WTC11 (cell line): ENCODE results near the gene ARL4D. TPM values are rescaled to one million over a fixed set of nuclear protein-coding genes. Genes with fewer than 3 reads are reported as not detected.

ENCODE experiments used
- ATAC-seq: fragments of 200-7000 bp; cut with Tn5 transposase; 2 replicates; pipeline ENCODE4 v1.10.0; 2021; ENCODE audit warnings: mild to moderate bottlenecking, moderate library complexity
- CTCF ChIA-PET: fragments of 300-600 bp; sonication (Branson Sonifier 250); formaldehyde crosslinking; loops from one replicate; lab custom pipeline; 2021; ENCODE audit warnings: antibody characterized with exemption; lab: Charles Lee
- POLR2A ChIA-PET: fragments of 350-600 bp; sonication (Branson Sonifier 250); formaldehyde crosslinking; loops from one replicate; lab custom pipeline; 2021; ENCODE audit warnings: antibody characterized with exemption; lab: Charles Lee
- DNase-seq: peaks from one replicate; pipeline ENCODE4 v3.0.0; 2021; ENCODE audit warnings: low spot score
- H3K27ac Mint-ChIP-seq: 2 replicates; pipeline ENCODE4 v1.8.0; 2021; ENCODE audit warnings: mixed read lengths
- H3K27me3 Mint-ChIP-seq: 2 replicates; pipeline ENCODE4 v1.8.0; 2021; ENCODE audit warnings: low read depth, mild to moderate bottlenecking, moderate library complexity, mixed read lengths
- H3K36me3 Mint-ChIP-seq: 2 replicates; pipeline ENCODE4 v1.8.0; 2021; ENCODE audit warnings: mixed read lengths
- H3K4me1 Mint-ChIP-seq: 2 replicates; pipeline ENCODE4 v1.8.0; 2022; ENCODE audit warnings: mixed read lengths
- H3K4me3 Mint-ChIP-seq: 2 replicates; pipeline ENCODE4 v1.8.0; 2021; ENCODE audit warnings: mild to moderate bottlenecking, moderate library complexity, mixed read lengths
- H3K9me3 Mint-ChIP-seq: 2 replicates; pipeline ENCODE4 v1.8.0; 2021; ENCODE audit warnings: mixed read lengths
- CREB1 ChIP-seq: sonication (generic); formaldehyde crosslinking; IDR thresholded peaks from 2 replicates; pipeline ENCODE4 v1.8.0; 2023; ENCODE audit warnings: mild to moderate bottlenecking, missing genetic modification reagents
- EMX1 ChIP-seq: fragments of 250-450 bp; sonication (Bioruptor Pico); IDR thresholded peaks from 2 replicates; pipeline ENCODE4 v1.8.0; 2021; ENCODE audit warnings: mild to moderate bottlenecking
- ERG ChIP-seq: fragments of 250-450 bp; sonication (Bioruptor Pico); IDR thresholded peaks from 2 replicates; pipeline ENCODE4 v1.8.0; 2021; ENCODE audit warnings: mild to moderate bottlenecking
- FOXJ3 ChIP-seq: sonication (generic); formaldehyde crosslinking; IDR thresholded peaks from 2 replicates; pipeline ENCODE4 v1.9.0; 2021; ENCODE audit warnings: missing genetic modification reagents, mild to moderate bottlenecking, borderline replicate concordance
- GABPB1 ChIP-seq: sonication (generic); formaldehyde crosslinking; IDR thresholded peaks from 2 replicates; pipeline ENCODE4 v1.8.1; 2023; ENCODE audit warnings: mild to moderate bottlenecking, missing genetic modification reagents
- MLX ChIP-seq: sonication (generic); formaldehyde crosslinking; IDR thresholded peaks from 2 replicates; pipeline ENCODE4 v1.8.1; 2023; ENCODE audit warnings: mild to moderate bottlenecking, missing genetic modification reagents, moderate library complexity
- NFATC4 ChIP-seq: fragments of 250-450 bp; sonication (Bioruptor Pico); IDR thresholded peaks from 2 replicates; pipeline ENCODE4 v1.9.0; 2021; ENCODE audit warnings: mild to moderate bottlenecking
- PREB ChIP-seq: sonication (generic); formaldehyde crosslinking; IDR thresholded peaks from 2 replicates; pipeline ENCODE4 v1.8.1; 2022; ENCODE audit warnings: mild to moderate bottlenecking, missing genetic modification reagents, moderate library complexity, borderline replicate concordance
- PRRX2 ChIP-seq: fragments of 250-450 bp; sonication (Bioruptor Pico); IDR thresholded peaks from 2 replicates; pipeline ENCODE4 v1.8.0; 2021; ENCODE audit warnings: mild to moderate bottlenecking
- RORB ChIP-seq: fragments of 250-450 bp; sonication (Bioruptor Pico); IDR thresholded peaks from 2 replicates; pipeline ENCODE4 v1.9.0; 2021; ENCODE audit warnings: mild to moderate bottlenecking
- SMAD3 ChIP-seq: sonication (generic); formaldehyde crosslinking; IDR thresholded peaks from 2 replicates; pipeline ENCODE4 v1.8.0; 2022; ENCODE audit warnings: missing genetic modification reagents, mild to moderate bottlenecking, borderline replicate concordance
- SP1 ChIP-seq: sonication (generic); formaldehyde crosslinking; conservative IDR thresholded peaks from 2 replicates; pipeline ENCODE4 v1.8.1; 2022; ENCODE audit warnings: missing genetic modification reagents
- TEAD4 ChIP-seq: sonication (generic); formaldehyde crosslinking; IDR thresholded peaks from 2 replicates; pipeline ENCODE4 v1.8.0; 2022; ENCODE audit warnings: mild to moderate bottlenecking, missing genetic modification reagents
- ZNF138 ChIP-seq: sonication (generic); formaldehyde crosslinking; conservative IDR thresholded peaks from 2 replicates; pipeline ENCODE4 v1.8.1; 2022; ENCODE audit warnings: mild to moderate bottlenecking, moderate library complexity, missing genetic modification reagents
- ZNF396 ChIP-seq: fragments of 250-450 bp; sonication (Bioruptor Pico); IDR thresholded peaks from 2 replicates; pipeline ENCODE4 v1.8.0; 2021; ENCODE audit warnings: mild to moderate bottlenecking, moderate library complexity, borderline replicate concordance
- ZNF416 ChIP-seq: fragments of 250-450 bp; sonication (Bioruptor Pico); IDR thresholded peaks from 2 replicates; pipeline ENCODE4 v1.9.0; 2021; ENCODE audit warnings: mild to moderate bottlenecking, inconsistent platforms
- ZNF532 ChIP-seq: fragments of 250-450 bp; sonication (Bioruptor Pico); IDR thresholded peaks from 2 replicates; pipeline ENCODE4 v1.9.0; 2021; ENCODE audit warnings: mild to moderate bottlenecking, borderline replicate concordance
- ZNF671 ChIP-seq: fragments of 250-450 bp; sonication (Bioruptor Pico); IDR thresholded peaks from 2 replicates; pipeline ENCODE4 v1.8.0; 2021; ENCODE audit warnings: mild to moderate bottlenecking
- total RNA-seq: library from RNA; stranded (reverse); gene quantifications from 3 replicates; pipeline ENCODE4 v1.2.3, GENCODE V29; 2021
- TF ChIP-seq, protein P1 (sequence below): fragments of 250-450 bp; sonication (Bioruptor Pico); IDR thresholded peaks from 2 replicates; pipeline ENCODE4 v1.9.0; 2021; ENCODE audit warnings: mild to moderate bottlenecking
- TF ChIP-seq, protein P2 (sequence below): sonication (generic); formaldehyde crosslinking; IDR thresholded peaks from 2 replicates; pipeline ENCODE4 v1.8.0; 2022; ENCODE audit warnings: missing genetic modification reagents
- TF ChIP-seq, protein P3 (sequence below): sonication (generic); formaldehyde crosslinking; IDR thresholded peaks from 2 replicates; pipeline ENCODE4 v1.8.1; 2023; ENCODE audit warnings: mild to moderate bottlenecking, missing genetic modification reagents, moderate library complexity

The ARL4D gene
- total RNA-seq, 1 experiment from 2014 or later = 11.9 TPM

DNA sequence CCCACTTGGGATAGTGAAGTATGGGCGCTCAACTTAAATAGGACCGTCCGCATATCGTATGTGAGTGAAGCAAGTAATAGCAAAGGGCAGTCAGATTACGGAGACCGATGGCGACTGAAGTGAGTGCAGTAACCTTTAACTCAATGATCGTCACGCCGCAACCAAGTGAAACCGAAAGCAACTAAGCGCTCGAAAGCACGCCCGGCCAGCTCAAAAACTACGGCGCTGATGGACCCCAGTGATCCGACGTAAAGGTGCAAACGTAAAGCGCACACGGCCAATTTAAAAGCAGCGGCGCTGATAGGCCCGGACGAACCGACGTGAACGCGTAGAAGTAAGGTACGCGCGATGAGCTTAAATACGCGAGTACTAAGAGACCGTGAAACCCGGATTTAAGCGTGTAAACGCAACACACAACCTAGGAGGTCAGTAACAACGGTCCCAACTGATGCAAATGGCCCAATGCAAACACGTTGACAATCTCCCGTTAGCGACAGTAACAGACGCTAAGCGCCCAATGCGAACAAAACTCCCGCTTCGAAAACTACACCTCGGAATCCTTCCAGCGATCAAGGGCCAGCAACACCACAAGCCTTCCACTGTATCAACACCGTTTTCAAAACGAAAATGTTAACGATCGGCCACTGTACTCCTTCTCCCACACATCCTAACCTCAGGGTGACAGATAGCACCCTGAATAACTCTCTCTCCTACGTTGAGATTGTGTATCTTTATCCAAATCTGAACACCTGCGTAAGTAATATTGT lies 37.9 kb upstream of the ARL4D start:
- TF ChIP-seq TEAD4 (no peak), FOXJ3 (no peak), NFATC4 (peak; percentile 79), ZNF138 (CRISPR knock-in tag) (no peak), RORB (peak; percentile 40; the same call in 1 of the 2 replicates), ZNF396 (CRISPR knock-in tag) (no peak), SMAD3 (CRISPR knock-in tag) (0 out of 2 replicates have a peak, but pooled peaks have one; percentile 44), SP1 (CRISPR knock-in tag) (no peak), MLX (no peak; the same call in 1 of the 2 replicates), ZNF532 (CRISPR knock-in tag) (peak; percentile 93), PREB (CRISPR knock-in tag) (peak; percentile 87; the same call in 1 of the 2 replicates), ZNF416 (CRISPR knock-in tag) (peak; percentile 83; the same call in 1 of the 2 replicates), PRRX2 (CRISPR knock-in tag) (peak; percentile 71; the same call in 1 of the 2 replicates), EMX1 (peak; percentile 87), CREB1 (no peak), ERG (CRISPR knock-in tag) (0 out of 2 replicates have a peak, but pooled peaks have one; percentile 40), ZNF671 (CRISPR knock-in tag) (peak; percentile 93), GABPB1 (CRISPR knock-in tag) (peak; percentile 95)
- TF ChIP-seq, protein P1, sequence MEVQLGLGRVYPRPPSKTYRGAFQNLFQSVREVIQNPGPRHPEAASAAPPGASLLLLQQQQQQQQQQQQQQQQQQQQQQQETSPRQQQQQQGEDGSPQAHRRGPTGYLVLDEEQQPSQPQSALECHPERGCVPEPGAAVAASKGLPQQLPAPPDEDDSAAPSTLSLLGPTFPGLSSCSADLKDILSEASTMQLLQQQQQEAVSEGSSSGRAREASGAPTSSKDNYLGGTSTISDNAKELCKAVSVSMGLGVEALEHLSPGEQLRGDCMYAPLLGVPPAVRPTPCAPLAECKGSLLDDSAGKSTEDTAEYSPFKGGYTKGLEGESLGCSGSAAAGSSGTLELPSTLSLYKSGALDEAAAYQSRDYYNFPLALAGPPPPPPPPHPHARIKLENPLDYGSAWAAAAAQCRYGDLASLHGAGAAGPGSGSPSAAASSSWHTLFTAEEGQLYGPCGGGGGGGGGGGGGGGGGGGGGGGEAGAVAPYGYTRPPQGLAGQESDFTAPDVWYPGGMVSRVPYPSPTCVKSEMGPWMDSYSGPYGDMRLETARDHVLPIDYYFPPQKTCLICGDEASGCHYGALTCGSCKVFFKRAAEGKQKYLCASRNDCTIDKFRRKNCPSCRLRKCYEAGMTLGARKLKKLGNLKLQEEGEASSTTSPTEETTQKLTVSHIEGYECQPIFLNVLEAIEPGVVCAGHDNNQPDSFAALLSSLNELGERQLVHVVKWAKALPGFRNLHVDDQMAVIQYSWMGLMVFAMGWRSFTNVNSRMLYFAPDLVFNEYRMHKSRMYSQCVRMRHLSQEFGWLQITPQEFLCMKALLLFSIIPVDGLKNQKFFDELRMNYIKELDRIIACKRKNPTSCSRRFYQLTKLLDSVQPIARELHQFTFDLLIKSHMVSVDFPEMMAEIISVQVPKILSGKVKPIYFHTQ = peak; percentile 84; the same call in 1 of the 2 replicates
- TF ChIP-seq, protein P2, sequence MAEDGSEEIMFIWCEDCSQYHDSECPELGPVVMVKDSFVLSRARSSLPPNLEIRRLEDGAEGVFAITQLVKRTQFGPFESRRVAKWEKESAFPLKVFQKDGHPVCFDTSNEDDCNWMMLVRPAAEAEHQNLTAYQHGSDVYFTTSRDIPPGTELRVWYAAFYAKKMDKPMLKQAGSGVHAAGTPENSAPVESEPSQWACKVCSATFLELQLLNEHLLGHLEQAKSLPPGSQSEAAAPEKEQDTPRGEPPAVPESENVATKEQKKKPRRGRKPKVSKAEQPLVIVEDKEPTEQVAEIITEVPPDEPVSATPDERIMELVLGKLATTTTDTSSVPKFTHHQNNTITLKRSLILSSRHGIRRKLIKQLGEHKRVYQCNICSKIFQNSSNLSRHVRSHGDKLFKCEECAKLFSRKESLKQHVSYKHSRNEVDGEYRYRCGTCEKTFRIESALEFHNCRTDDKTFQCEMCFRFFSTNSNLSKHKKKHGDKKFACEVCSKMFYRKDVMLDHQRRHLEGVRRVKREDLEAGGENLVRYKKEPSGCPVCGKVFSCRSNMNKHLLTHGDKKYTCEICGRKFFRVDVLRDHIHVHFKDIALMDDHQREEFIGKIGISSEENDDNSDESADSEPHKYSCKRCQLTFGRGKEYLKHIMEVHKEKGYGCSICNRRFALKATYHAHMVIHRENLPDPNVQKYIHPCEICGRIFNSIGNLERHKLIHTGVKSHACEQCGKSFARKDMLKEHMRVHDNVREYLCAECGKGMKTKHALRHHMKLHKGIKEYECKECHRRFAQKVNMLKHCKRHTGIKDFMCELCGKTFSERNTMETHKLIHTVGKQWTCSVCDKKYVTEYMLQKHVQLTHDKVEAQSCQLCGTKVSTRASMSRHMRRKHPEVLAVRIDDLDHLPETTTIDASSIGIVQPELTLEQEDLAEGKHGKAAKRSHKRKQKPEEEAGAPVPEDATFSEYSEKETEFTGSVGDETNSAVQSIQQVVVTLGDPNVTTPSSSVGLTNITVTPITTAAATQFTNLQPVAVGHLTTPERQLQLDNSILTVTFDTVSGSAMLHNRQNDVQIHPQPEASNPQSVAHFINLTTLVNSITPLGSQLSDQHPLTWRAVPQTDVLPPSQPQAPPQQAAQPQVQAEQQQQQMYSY (CRISPR knock-in tag) = no peak
- TF ChIP-seq, protein P3, sequence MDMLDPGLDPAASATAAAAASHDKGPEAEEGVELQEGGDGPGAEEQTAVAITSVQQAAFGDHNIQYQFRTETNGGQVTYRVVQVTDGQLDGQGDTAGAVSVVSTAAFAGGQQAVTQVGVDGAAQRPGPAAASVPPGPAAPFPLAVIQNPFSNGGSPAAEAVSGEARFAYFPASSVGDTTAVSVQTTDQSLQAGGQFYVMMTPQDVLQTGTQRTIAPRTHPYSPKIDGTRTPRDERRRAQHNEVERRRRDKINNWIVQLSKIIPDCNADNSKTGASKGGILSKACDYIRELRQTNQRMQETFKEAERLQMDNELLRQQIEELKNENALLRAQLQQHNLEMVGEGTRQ (CRISPR knock-in tag) = no peak
- ATAC-seq = peak; percentile 83
- DNase-seq = peak; percentile 68
- ChIA-PET POLR2A (interaction anchor here (0.6 to 1.1 kb wide), 6 partner anchors 8 to 123 kb away, joined by 3 to 7 read pairs (median 3); partner anchors contain the start of gene DHX8), CTCF (interaction anchor here (0.6 to 2.2 kb wide), 6 partner anchors 22 to 122 kb away, joined by 3 to 10 read pairs (median 6); partner anchors contain the start of genes ARL4D and DHX8)
- Mint-ChIP-seq H3K36me3 (no peaks in the 10 kb centered on the region; the same call in none of the 2 replicates), H3K27me3 (peaks cover 21% of the 10 kb centered on the region), H3K4me1 (peaks cover 21% of the 10 kb centered on the region), H3K9me3 (peaks cover 4% of the 10 kb centered on the region; the same call in 1 of the 2 replicates), H3K27ac (peak overlapping the region; percentile 100), H3K4me3 (peak overlapping the region; percentile 85)
